HG02840 (cell line): ENCODE results near the gene MED27.

Experiments
- ATAC-seq: cut with Tn5 transposase; IDR thresholded peaks from one replicate; pipeline ENCODE4 v1.9.1; 2021; ENCODE audit warnings: mild to moderate bottlenecking, moderate library complexity, moderate number of reproducible peaks; ENCODE audit not compliant: unreplicated experiment, low FRiP score

MED27 gene

GRCh38 chr9:131976157-131977108 is 103.2 kb downstream of the MED27 start:
- ATAC-seq: no peak

GRCh38 chr9:131972889-131973288 is 106.8 kb downstream of the MED27 start:
- ATAC-seq: no peak

GRCh38 chr9:131971482-131972074 is 108.1 kb downstream of the MED27 start:
- no peak for ATAC-seq

GRCh38 chr9:131969469-131969989 is 110.1 kb downstream of the MED27 start:
- no peak for ATAC-seq

- no peak for ATAC-seq
Measured at GRCh38 chr9:131968632-131969031, 111.0 kb downstream of the MED27 start.

- ATAC-seq: no peak
Measured at GRCh38 chr9:131965841-131966240, 113.8 kb downstream of the MED27 start.

GRCh38 chr9:131965103-131965502 is 114.6 kb downstream of the MED27 start:
- ATAC-seq: no peak

GRCh38 chr9:131963072-131964030 is 116.3 kb downstream of the MED27 start:
- no peak for ATAC-seq

GRCh38 chr9:131961496-131961880 is 118.2 kb downstream of the MED27 start:
- no peak for ATAC-seq

GRCh38 chr9:131960851-131961495 is 118.7 kb downstream of the MED27 start:
- ATAC-seq: no peak

GRCh38 chr9:131960311-131960710 is 119.4 kb downstream of the MED27 start:
- ATAC-seq: no peak

GRCh38 chr9:131959887-131960286 is 119.8 kb downstream of the MED27 start:
- no peak for ATAC-seq

GRCh38 chr9:131959056-131959455 is 120.6 kb downstream of the MED27 start:
- no peak for ATAC-seq

GRCh38 chr9:131954299-131954698 is 125.4 kb downstream of the MED27 start:
- ATAC-seq: no peak

- ATAC-seq: no peak
Measured at GRCh38 chr9:131951905-131952304, 127.8 kb downstream of the MED27 start.

GRCh38 chr9:131951155-131951554 is 128.5 kb downstream of the MED27 start:
- ATAC-seq: no peak

GRCh38 chr9:131950487-131950886 is 129.2 kb downstream of the MED27 start:
- ATAC-seq: no peak

- ATAC-seq: no peak
Measured at GRCh38 chr9:131946180-131946579, 133.5 kb downstream of the MED27 start.

- no peak for ATAC-seq
Measured at GRCh38 chr9:131943351-131943841, 136.3 kb downstream of the MED27 start.
